GM21529 (cell line): Measurements from ENCODE around the gene DOCK3.
"Not testable (repeated sequence)": the region's sequence is repeated elsewhere in the genome, so short reads cannot be mapped to it uniquely, and the experiment has no call there.

Source experiments
- ATAC-seq: cut with Tn5 transposase; IDR thresholded peaks from one replicate; pipeline ENCODE4 v1.9.1; 2021; ENCODE audit not compliant: unreplicated experiment

DOCK3 gene

DNA sequence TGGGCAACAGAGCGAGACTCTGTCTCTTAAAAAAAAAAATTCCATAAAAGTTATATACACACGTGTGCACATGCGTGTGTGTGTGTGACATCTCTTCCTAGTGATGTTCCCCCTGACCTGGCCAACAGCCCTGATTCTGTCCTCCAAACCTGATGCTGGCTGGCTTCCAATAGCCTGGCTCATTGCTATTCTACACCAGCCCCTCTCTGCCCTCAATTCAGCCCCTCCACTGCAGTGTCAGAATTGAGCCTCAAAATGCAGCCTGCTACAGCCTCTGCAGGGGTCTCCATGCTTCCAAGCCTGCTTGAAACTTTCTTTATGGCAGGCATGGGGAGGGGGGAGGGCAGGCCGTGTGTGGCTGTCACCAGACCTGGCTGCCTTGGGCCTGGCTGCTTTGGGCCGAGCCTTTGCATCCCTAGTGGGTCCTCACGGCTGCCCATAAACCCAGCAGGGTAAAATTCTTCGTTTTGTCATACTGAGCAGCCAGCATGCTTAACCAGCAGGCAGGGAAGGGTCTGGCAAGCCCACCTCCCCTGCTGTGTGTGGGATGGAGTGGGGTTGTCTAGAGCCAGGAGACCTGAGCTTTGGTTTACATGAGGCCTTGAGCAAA is 22.7 kb upstream of the DOCK3 start:
- no peak for ATAC-seq

DNA sequence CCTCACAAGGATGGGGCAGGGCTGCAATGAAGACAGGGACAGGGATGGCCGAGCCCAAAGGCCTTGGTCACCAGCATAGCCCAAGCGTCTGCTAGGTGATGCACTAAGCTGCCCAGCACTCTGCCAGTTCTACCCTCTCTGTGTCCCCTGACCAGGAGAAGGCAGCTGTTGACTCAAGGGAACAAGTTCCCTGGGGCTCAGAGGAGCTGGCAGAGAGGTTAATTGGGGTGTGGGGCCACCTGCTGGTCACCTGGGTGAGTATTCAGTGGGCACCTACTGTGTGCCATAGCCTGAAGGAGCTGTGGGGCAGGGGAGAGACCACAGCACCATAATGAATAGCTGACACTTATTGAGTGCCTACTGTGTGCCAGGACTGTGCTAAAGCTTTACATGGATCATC is 22.0 kb upstream of the DOCK3 start:
- peak; percentile 55 for ATAC-seq

DNA sequence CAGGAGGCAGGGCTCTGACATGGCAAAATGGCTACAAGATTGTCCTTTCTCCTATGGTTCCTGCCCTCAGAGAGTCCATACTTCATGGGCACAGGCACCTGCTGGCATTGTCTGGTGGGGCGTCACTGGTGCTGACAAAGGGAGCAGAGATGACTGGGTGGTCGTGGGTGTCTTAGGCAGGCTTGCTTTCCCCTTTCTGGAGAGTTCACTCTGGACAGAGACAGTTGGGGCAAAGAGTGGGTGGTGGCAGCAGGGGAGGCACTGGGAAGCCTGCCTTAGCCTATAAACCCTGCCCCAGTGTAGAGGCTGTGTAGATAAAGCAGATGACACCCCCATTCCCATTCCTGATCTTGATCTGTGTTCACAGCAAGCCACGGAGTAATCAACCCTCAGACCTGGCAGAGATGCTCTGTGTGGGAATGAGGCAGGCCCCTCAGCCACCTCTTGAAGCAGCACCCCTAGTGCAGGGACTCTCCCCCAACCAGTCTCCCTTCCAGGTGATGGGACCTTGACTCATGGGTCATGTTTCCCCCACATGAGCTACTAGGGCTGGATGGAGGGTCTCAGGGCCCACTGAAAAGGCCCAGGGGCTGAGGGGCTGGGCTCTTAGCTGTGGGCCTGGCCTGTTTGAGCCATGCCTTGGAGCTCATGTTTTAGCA is 20.7 kb upstream of the DOCK3 start:
- ATAC-seq, result no peak

DNA sequence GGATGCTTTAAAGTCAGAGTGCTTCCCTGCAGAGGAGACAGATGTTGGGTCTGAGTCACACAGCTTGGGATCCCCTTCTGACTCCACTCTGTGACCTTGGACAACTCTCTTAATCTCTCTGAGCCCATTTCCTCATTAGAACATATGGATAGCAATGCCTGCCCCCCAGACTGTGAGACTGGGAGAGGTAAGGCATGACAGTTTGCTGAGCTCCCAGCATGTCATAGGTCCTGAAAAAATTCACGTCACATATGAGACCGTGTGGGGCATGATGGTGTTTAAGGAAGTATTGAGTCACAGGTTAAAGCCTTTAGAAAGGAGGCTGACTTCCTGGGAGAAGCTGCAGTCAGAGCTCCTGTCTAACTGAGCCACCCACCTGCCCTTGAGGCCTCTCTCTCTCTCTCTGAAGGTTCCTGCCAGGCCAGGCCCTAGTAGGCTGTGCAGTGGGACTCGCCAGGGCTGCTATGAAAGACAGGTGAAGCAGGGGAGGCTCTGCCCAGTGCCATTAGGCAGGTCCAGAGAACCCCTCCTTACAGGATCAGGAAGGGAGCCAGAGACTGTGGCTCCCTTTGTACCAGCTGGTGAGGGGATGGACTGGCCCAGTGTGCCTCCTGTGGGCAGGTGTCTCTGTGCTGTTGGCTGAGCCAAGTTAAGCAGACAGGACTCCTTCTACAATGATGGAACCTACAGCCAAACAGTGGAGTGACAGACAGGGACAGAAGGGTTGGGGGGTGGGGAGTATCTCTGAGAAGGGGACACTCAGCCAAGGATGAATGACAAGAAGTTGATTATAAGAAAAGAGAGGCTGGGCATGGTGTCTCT is 19.5 kb upstream of the DOCK3 start:
- ATAC-seq, result no peak

DNA sequence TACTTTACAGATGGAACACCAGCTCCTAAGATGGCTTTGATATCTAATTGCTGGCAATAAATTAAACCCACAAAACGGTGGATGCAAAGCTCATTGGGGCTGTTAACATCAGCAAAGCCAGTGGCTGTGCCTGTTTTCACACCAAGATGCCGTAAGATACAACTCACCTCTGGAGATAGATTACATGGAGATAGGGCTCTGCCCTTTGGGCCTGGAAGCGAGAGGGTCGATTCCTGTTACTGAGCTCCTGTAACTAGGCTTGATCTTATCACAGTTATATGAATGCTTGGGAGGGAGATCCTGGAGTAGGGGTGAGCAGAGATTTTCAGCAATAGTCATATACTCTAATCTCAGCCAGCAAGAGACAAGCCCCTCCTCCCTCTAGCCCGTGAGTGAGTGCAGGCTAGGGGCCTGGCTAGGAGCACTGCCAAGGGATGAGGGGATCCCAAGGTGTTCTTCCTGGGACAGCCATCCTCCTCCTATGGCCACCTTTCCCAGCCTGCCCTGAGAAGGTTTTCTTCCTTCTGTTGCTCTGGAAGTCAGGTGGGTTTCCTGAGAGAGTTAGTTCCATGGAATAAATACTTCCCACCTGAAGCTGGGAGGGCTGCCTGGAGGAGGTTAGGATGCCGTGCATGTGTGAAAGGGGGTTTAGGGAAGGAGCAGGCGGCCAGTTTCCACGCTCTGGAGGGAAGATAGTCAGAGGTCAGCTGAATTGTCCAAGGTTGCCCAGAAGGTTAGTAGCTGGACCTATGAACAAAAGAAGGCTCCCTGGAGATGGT is 18.1 kb upstream of the DOCK3 start:
- ATAC-seq, result no peak

DNA sequence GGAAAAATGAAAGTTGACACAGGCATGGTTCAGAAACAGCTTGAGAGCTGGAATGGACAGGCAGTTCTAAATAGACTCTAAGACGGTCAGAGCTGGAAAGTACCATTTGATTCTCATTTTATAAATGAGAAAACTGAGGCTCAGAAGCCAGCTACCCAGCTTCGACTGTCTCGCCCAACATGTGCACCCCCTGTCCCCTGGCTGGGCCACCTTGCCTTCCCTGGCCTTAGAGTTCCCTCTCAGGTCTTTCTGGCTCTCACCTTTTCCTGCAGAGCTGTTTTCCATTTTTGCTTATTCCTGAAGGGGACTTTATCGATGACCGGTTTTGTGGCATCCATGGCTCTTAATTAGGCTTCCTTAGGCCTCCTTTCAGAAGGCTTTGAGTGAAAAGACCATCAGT is 17.3 kb upstream of the DOCK3 start:
- ATAC-seq, result no peak

DNA sequence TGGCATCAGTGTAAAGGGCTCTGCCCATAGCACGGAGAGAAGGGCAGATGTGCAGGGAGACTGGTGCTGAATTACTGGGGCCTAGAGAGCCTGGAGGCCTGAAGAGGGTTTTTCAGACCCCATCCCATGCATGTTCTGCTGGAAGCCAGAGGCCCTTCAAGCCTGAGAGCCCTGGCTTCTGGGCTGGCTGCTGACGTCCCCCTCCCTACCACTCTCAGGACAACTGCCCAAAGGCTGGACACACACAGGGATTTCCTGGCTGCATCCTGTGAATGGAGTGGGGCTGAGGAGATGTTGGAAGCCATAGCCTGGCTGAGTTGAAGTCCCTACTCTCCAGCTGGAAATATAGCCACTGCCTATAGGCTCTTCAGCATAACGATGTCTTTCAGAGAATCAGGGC is 16.9 kb upstream of the DOCK3 start:
- ATAC-seq, result no peak

DNA sequence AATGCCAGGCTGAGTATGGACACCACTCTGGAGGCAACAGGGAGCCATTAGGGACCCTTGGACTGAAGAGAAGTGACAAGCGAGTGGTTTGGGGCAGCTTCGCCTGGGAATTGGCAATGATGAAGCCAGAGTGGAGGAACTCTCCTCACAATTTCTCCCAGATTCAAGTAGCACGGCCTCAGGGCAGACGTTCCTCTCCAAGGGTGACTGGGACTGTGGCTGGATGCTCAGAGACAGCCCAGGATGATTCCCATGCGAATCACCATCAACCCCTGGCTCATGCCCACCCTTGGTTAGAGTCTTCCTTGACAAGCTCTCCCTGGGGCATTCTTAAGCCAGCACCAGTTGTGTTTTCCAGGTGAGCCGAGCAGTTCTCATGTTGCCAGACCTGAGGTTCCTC is 16.3 kb upstream of the DOCK3 start:
- no peak for ATAC-seq

DNA sequence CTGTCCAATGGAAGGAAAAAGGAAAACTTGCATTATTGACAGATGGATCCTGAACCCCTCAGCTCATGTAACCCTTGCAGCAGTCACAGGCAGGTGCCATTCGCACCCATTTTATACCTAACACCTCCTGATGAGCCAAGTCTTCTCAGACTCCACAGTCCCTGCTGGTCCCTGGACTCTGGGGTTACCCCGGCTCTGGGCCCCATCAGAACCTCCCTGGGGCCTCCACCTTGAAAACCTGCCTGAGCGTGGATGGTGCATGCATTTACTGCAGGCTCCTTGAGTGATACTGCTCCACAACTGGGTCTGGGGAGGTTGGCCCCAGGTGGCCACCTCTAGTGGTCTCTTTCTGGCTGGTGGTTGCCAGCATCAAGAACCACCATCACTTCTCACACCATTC is 15.9 kb upstream of the DOCK3 start:
- ATAC-seq, result no peak

DNA sequence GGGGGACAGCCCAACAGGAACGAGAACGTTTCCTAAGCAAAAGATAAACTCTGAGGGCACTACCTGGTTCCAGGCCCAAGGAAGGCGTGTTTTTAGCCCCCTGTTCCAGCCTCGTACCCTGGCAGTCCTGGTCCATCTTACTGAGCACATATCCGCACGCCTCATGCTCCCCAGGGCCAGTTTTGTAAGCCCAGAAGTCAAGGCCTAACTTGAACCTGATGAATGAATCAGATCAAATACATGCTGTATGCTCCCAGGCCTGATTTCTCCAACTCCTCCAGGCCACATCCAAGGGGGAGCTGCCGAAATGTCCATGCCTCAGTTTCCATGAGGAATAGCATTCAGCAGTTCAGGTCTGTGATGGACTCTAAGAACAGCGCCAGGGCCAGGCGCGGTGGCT is 14.3 kb upstream of the DOCK3 start:
- ATAC-seq, result no peak

DNA sequence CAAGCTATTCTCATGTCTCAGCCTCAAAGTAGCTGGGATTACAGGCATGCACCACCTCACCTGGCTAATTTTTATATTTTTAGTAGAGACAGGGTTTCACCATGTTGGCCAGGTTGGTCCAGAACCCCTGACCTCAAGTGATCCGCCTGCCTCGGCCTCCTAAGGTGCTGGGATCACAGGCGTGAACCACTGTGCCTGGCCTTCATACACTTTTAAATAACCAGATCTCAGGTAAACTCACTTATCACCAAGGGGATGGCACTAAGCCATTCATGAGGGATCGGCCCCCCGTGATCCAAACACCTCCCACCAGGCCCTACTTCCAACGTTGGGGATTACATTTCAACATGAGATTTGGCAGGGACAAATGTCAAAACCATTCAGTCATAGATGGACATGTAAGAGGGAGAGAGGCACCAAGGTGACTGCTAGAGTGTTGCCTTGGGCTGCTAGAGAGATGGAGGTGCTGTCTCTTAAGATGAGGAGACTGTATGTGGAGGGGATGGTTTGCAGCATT is 13.3 kb upstream of the DOCK3 start:
- ATAC-seq, result no peak

DNA sequence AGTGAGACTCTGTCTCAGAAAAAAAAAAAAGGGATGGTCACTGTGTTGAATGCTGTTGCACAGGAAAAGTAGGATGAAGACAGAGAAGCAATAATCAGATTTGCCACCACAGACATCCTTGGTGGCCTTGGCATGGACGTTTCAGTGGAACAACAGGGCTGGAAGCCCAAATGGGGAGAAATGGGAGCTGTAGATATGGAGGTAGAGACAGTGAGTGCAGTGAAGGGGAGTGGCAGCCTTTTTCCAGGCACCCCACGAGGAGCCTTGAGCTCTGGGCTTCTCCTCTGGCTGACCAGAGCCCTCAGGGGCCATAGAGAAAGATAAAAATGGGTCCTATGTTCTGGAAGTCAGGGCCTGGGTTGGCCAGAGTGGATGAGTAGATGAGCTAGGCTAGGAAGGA is 12.3 kb upstream of the DOCK3 start:
- ATAC-seq, result no peak

DNA sequence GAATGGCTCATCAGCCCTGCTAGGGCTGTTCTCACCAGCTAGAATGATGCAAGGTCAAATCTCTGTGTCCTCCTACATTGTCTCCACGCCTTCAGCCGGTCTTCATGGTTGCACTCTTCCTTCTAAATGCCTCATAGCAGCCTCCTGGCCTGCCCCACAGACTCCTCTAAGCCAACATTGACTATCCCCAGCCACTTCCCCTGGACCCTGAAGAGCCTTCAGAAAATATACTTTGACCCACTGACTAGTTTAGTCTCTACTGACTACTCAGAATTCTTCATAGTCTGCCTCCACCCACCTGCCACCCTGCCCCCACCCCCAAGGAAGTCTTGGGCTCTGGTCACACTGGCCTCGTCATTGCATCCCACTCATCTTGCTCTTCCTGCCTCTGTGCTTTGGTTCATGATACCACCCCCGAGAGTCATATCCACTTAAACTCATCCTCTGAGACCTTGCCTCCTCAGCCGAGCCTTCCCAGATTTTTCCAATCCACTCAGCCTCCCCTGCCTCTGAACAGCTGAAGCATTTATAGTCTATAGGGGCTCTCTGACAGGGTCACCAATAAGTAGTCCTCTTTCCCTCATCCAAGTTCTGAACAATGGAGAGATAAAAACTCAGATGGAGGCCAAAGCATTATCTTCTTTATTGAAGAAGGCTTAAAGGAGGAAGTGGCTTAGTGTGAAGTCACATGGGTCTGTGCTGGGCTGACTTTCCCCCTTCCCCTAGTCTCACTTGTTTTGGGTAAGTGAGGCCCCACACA is 9.5 kb upstream of the DOCK3 start:
- ATAC-seq, result no peak

DNA sequence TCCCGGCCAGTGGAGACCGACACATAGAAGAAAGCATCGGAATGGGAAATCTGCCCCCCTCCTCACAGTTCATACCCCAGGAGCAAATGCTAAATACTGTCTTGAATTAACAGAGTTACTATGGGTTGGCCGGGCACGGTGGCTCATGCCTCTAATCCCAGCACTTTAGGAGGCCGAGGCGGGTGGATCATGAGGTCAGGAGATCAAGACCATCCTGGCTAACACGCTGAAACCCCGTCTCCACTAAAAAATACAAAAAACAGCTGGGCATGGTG is 8.9 kb upstream of the DOCK3 start:
- ATAC-seq, result not testable (repeated sequence)

DNA sequence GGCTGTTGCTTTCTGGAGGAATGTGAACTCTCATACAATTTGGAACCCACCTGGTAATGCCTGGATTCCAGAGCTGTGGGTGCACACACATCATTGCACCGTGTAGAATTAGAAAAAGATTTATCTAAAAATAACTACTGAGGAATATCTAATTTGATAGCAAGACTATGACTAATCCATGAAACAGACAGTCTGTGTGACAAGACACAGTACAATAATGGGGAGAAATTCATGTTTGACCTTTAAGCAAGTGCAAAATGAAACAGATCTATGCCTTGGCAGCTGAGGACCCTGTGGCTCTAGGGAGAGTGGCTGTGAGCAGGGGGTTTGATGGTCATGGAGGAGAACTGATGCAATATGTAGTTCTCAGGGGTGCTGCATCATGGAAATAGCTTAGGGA is 7.9 kb upstream of the DOCK3 start:
- ATAC-seq, result no peak

DNA sequence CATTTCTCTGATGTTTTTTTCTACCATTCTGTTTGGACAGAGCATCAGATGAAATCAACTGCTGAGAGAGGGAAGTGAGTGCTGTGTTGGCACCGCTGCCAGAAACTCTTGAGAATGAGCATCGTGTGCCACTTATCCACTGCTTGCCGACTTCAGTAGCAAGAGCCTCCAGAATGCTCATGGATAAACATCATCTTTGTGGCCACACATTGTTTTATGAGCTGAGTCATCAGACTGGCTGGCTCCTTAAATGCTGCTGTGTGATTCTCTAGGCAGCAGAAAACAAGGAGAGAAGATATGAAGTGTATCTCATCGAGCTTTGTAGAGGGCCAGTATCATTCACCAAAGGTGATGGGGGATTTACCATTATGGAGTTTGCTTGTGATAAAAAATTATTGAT is 3.4 kb upstream of the DOCK3 start:
- no peak for ATAC-seq

DNA sequence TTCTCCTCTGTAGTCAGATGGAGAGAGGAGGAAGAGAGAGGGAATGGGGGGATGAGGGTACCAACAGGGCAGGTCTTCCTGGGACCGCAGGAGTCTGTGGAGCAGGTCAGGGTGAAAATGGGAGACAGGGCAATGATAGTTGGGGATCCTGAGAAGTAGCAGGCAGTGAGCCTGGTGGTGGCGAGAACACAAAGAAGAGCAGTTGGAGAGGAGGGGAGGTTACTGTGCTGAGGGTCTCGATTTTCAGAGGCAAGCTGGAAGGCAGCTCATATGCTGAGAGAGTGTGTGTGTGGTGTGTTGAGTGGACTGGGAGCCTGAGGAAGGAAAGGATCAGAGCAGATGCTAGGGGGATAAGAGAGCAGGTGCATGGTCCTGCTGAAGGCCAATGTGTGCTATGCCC is 2.1 kb upstream of the DOCK3 start:
- no peak for ATAC-seq

DNA sequence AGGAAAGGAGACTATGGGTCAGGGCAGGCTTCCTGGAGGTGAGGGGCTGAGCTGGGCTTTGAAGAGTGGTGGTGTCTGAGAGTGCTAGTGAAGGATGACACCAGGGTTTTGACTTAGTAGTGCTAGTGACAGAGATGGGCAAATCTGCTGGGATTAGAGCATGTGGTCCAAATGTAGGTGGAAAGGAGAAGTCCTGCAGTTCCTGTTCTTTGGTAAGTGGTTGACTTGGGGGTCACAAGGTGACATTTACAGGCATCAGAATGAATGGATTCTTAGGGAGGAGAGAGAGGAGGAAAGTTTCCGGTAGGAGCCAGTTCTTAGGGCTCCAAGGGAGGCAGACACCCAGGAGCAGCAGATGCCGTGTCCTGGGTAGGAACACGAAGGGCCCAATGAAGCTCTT is 796 bp upstream of the DOCK3 start:
- ATAC-seq, result no peak

DNA sequence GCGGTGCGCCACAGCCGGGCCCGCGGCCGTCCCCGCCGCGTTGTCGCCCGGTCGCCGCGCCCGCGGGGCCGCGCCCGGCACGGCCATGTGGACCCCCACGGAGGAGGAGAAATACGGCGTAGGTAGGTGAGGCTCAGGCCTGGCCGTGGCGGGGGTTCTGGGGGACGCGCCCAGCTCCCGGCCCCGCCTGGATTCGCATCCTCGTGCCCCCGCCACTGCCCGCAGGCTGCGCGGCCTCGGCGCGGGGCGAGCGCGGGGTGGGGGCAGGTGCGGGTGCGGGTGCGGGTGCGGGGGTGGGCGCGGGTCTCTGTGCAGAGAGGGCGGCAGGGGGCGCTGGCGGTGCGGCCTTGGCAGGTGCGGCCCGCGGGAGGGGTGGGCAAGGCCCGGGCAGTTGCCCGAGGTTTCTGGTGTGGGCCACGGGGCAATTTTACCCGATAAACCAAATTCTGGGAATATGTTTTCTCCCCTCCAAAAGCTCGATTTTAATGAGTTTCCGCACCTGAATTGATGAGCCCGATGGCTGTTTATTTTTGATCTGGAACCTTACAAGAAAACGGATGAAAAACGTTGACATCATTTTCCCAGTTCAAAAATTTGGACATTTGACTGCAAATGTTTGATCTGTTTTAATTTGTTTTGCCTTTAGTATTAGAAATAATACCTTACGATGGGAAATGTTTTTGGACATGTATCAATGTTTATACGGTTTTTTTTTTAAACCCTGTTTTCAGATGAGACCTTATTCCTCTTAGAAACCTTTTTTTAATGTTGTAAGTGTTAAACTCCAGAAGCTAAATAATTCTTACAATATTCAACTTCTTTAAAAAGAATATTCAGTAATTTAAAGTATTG is 678 bp downstream of the DOCK3 start:
- ATAC-seq, result no peak
